ENCODE results near the gene DDX27.

- TF ChIP-seq CTCF (IDR thresholded peaks at IDR 0.05) (no peak), POLR2A (IDR thresholded peaks at IDR 0.05) (no peak), POLR2AphosphoS5 (IDR thresholded peaks at IDR 0.05) (no peak)
Observed at GRCh38 chr20:49260218-49260617, 41.0 kb downstream of the DDX27 start.

Measured in breast epithelium (tissue), 3 donors.